NCI-H128 (cell line): ENCODE measurements around the gene SLC6A3.

Experiments
- DNase-seq: peaks from one replicate; lab custom pipeline; 2025; ENCODE audit not compliant: unreplicated experiment; lab: John Stamatoyannopoulos, UW

The SLC6A3 gene

DNA sequence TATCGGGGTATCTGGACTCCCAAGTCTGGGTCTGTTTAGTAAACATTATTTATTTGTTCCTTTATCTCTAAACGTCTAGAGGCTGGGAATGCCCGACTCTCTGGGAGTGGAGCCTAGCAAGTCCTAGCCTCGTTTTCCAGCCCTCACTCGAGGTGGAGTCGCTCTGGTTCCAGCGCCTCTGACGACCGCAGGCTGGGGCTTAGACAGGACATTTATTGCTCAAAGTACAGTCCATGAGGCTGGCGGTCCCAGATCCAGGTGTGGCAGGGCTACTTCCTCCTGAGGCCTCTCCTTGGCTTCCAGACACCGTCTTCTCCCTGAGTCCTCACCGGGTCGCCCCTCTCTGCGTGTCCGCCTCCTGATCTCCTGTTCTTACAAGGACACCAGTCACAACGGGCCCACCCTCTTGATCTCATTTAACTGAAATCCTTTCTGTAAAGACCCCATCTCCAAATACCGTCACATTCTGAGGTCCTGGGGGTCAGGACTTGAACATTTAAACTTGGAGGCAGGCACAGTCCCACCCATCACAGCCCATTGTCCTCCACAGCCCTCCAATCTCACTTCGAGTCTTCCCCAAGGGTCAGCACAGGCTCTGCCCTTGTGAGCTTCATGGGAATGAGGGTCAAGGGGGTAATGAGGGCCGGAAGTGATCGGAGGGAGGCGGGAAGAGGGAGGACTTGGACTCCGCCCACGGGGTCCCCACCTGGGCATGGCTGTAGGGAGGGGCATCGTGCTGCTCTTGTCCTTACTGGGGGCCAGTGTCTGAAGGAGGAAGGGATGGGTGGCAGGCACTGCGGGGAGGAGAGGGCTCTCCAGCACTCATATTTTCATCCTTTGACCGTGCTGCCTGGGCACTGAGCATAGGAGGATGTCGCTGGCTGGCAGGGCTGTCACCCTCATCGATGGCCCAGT, 88.1 kb downstream of the SLC6A3 start:
- DNase-seq = no peak

DNA sequence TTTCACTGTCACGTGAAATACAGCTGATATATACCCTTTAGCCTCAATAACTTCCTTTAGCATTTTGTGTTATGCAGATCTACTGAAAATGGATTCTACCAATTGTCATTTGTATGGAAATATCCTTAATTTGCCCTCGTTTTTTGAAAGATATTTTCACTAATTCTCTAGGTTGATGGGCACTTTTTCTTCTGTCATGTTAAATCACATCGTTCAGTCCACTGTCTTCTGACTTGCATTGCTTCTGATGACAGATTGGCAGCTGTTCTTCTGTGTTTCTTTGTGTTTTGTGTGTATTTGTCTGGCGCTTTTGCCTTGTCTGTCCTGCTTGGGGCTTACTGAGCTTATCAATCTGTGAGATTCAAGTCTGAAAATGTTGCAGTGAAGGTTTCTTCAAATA, 90.7 kb downstream of the SLC6A3 start:
- DNase-seq = no peak

DNA sequence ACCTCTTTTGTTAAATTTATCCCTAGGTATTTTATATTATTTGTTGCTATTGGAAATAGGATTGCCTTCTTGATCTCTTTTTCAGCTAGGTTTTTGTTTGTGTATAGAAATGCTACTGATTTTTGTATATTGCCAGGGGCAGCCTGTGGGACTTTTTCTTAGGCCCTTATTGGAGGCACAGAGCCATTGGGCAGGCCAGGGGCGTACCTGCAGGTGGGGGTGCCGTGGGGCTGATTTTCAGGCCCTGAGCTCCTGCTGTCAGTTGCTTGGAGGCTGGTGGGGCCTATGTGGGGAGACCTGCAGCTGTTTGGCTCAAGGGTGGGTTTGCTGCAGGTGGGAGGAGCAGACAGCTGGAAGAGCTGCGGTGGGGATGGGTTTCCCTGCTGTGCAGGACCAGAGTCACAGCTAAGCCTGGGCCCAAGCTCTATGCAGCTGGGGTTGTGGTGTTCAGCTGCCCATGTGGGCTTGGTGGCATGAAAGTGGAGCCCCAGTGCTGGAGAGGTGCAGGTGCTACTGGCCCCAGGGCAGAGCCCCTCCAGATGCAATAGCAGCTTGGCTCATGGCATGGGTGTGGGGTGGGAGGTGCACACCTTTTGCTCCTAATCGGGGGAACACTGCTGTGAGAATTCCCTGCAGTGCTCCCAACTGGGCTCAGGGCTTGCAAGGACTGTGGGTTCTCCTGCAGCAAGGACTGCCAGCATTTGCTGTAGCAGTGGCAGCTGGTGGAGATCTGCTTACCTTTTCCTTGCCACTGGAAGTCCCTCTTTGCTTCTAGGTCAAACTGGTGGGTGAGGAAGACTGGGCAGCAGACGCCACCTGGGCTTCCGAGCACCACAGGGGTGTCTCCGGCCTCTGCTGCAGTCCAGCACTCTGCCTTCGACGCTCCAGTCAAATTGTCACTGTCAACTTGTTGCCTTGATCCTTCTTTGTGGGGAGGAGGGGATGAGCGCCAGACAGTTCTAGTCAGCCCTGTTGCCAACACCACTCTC, 92.7 kb downstream of the SLC6A3 start:
- no peak for DNase-seq

DNA sequence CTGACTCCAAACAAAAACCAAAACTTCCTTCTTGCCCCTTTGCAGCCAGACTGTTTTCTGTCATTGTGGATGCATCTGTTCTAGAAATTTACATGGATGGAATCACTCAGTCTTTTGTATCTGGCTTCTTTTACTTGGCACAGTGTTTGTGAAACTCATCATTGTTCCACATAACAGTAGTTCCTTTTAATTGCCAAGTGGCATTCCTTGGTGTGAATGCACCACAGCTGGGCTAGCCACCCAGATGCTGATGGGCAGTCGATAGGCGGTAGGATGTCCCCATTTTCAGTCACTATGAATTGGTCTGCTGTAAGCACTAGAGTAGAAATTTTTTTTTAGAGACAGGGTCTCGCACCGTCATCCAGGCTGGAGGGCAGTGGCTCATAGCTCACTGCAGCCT, 94.1 kb downstream of the SLC6A3 start:
- DNase-seq = no peak

DNA sequence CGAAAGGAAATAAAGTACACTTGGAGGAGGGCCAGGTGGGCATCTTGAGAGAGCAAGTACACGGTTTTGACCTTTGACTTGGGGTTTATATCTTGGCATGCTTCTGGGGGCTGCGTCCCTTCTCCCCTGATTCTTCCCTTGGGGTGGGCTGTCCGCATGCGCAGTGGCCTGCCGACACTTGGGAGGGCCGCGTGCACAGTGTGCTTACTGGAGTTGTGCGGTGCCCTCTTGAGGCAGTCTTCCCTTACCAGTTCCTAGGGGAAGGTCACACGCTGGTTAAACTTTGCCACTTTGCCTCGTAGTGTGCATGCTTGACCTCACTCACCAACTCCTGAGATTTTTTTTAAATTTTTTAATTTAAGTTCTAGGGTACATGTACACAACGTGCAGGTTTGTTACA, 96.0 kb downstream of the SLC6A3 start:
- DNase-seq = no peak

DNA sequence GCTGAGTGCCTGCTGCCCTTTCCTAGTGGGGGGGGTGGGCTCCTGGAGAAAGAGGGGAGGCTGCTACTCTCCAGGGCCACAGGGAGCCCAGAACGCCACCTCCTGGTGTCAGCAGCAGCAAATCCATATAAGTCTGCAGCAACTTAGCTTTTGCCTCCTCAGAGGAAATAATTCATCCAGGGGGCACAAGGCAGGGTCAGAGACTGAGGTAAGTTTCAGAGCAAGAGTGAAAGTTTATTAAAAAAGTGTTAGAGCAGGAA, 96.3 kb downstream of the SLC6A3 start:
- no peak for DNase-seq

DNA sequence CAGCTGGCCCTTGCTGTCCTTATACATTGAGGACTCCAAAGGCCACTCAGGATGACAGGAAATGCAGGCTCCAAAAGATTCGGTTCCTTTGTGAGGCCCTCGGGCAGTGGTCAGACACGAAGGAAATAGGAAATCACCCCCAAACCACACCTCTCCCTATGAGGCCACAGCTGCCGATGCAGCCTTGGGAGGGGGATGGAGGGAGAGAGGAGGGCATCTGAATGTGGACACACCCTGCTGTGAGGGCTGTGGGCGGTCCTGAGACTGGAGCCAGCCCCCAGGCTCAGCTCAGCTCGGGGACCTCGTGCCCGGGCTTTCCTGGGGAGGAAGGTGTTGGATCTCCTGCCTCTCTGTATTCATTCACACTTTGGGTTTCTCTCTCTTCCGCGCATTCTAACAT, 97.7 kb downstream of the SLC6A3 start:
- no peak for DNase-seq

DNA sequence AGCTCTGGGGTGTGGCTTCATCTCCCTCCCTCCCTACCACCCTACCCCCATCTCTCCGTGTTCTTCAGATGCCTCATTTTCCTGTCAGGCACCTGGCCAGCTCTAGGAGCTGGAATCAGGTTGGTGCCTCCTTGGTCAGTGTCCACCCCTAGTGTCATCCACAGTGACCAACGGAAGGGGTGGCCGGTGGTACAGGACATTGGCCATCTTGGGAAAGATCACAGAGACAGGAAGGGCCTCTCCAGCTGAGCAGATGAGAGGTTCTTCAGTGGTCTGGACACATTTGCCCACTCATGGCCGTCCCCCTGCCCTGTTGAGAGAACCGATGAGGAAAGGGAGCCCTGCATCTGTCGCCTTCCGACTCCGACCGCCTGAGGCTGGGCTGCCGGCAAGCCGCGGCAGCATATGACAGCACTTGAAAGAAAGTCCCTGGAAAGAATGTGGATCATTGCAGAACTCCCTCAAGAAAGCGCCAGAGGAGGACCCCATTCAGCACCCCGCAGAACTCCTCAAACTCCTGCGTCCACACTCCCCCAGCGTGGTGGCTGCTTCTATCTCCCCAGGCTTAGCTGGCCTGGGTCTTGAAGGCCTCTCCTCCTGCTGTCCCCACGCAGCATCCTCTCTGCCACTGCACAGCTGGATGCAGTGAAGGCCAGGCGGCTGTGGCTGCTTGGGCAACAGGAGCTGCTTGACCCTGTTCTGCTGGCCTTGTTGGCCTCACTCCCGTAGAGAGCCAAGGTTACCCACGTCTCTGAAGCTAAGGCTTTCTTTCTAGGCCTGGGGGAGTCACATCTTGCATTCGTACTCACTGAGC, 98.4 kb downstream of the SLC6A3 start:
- DNase-seq = no peak

DNA sequence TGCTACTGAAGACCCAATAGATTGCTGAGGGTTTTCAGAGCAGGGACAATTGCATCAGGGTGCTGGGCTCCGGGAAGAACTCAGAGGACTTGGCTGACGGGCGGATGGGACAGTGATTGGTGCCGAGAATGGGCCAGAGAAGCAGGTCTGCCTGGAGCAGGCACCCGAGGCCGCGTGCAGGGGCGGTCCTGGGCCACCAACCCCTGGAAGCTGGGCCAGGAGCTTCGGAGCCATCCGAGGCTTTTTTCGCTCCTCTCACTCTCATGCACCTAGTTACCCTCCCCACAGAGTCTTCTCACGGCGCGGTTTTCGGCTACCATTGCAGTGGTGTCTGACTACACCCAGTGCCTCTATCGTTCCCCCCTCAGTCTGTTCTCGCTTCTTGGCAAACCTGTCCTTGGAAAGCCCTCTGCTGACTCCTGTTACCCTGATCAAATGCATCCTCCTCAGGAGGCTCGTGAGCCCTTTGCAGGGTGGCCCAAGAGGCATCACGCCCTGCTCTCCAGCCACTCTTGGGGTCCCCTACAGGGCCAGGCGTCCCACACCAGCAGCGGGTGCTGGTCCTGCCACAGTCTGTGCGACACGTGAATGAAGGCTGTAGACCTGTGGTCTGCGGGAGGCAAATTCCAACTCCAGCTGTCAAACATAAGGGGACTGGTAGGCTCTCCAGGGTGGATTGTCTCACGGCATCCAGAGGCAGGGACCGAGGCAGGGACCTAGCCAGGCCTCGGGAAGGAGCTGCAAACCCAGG, 99.2 kb downstream of the SLC6A3 start:
- DNase-seq = no peak

DNA sequence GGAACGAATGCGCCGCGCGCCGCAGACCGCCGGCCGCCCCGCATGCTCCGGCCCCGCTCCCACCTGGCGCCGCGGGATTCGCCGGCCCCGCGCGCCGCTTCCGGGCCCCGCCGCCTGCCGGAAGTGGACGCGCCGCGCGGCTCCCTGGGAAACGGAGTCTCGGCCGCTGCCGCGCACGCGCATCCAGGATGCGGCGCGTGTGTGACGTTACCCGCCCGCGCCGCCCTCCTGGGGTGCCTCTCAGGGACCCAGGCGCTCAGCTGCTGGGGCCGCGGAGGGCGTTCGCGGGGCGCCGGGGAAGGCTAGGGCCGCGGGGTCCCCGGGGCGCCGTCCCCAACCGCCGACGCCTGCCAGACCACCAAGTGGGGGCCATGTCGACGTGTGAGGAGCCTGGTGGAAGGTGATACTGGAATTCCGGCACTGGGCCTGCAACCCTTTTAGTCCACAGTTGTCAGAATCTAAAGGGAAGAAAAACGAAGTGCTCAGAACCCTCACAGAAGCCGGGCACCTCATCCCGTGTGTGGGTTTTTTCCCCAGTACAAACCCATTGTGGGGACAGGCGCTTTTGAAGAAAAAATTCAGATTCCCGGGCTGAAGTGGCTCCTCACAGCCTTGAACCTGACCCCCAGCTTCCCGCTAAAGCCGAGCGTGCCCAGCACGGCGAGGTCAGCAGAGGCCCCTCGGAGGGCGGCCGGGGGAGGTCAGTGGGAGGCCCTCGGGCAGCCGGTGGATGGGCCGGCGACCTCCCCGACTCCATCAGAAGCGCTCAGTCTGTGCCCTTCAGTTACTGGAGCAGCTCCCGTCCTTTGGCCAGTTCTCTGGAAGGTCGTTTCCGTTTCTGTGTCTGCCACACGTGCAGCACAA, 100.0 kb downstream of the SLC6A3 start, which contains the start of gene CLPTM1L:
Gene CLPTM1L (minus strand): TSS at position 125 of the 864 bp plus-strand sequence. CDS start 258 bp downstream, outside the sequence.
- DNase-seq = peak; percentile 78

DNA sequence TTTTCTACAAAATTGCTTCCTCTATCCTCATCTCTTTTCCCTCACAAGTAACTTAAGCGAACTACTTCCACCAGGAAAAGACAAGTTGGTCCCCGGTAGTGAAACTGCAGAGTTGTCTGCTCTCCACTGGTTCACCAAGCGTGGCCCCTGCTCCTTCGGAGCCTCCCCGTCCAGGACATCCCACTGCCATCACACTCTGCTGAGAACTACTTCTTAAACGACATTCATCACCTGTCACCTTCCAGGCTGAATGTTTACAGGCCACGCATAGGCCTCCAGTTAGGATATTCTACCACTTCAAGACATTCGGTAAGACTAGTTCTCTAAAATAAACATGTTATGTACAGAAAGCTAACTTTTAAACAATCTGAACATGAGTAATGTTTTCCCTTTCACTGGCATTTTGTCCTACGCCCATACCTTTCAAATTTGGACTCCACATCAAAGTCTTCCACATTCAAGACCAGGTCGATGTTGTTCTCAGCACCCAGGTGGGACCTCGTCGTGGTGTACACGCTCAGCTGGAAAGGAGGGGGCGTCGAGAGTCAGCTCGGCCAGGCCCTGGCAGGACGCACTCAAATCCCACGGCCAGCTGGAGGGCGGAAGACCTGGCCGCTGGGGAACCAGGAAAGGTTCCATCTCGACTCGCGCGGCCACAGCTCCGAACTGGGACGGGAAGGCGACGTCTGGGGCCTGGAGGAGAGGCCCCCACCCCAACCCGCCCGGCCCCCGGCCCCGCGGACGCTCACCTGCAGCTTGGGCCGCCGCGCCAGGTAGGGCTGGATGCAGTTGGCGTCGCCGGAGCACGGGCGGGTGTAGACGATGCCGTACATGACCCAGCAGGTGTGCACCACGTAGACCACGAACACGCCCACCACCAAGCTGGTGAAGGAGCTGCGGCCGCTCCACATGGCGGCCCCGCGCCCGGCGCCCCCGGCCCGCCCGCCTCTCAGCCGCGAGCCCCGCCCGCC, 101.0 kb downstream of the SLC6A3 start:
- no peak for DNase-seq

DNA sequence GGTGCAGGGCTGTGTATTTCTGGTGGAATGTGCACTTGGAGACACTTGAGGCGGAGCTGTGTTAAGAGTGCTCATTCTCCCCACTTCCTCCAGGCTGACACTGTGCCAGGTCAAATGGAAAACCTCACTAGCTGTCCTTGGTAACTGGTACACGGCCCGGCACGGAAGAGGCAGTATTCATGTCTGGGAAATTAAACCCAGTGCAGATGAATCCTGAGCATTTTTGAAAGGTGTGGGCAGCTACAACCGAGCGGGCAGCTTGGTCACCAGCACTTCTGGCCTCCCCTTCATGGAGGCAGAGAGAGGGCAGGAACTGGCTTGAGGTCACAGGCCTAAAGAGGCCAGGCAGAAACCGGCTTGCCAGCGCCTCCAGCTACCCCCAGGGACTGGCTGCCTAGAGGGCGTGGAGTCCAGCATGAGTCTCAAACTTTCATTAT, 101.9 kb downstream of the SLC6A3 start:
- no peak for DNase-seq
